H9 (cell line): Measurements from ENCODE around the gene ODF4. TPM values are rescaled to one million over a fixed set of nuclear protein-coding genes. Genes with fewer than 3 reads are reported as not detected.

Experiments used
- DNase-seq: peaks from one replicate; pipeline ENCODE4 v3.0.0-alpha.2; 2017
- H2AFZ ChIP-seq: one replicate; pipeline ENCODE4 v1.6.1; 2013; ENCODE audit warnings: mild to moderate bottlenecking, low read length, control low read depth, moderate library complexity
- H2AK5ac ChIP-seq: 2 replicates; pipeline ENCODE4 v1.6.1; 2013; ENCODE audit warnings: low read length, control low read depth, mixed read lengths; ENCODE audit not compliant: insufficient read length
- H2BK120ac ChIP-seq: one replicate; pipeline ENCODE4 v1.6.1; 2013; ENCODE audit warnings: low read depth, mild to moderate bottlenecking, low read length, control low read depth, inconsistent platforms; ENCODE audit not compliant: poor library complexity, severe bottlenecking
- H2BK12ac ChIP-seq: 2 replicates; pipeline ENCODE4 v1.6.1; 2013; ENCODE audit warnings: low read length, control low read depth, mixed read lengths, low read depth; ENCODE audit not compliant: insufficient read length
- H2BK15ac ChIP-seq: 2 replicates; pipeline ENCODE4 v1.6.1; 2013; ENCODE audit warnings: low read depth, low read length, control low read depth
- H2BK20ac ChIP-seq: one replicate; pipeline ENCODE4 v1.6.1; 2013; ENCODE audit warnings: low read depth, mild to moderate bottlenecking, low read length, control low read depth, inconsistent platforms; ENCODE audit not compliant: poor library complexity, severe bottlenecking
- H2BK5ac ChIP-seq: 2 replicates; pipeline ENCODE4 v1.6.1; 2013; ENCODE audit warnings: low read length, control low read depth, mixed read lengths; ENCODE audit not compliant: insufficient read length
- H3K14ac ChIP-seq: 2 replicates; pipeline ENCODE4 v1.6.1; 2013; ENCODE audit warnings: low read length, control low read depth; ENCODE audit not compliant: insufficient read depth
- H3K18ac ChIP-seq: 2 replicates; pipeline ENCODE4 v1.6.1; 2013; ENCODE audit warnings: low read depth, mild to moderate bottlenecking, mixed read lengths, low read length, control low read depth; ENCODE audit not compliant: insufficient read length
- H3K23ac ChIP-seq: 2 replicates; pipeline ENCODE4 v1.6.1; 2013; ENCODE audit warnings: low read length, control low read depth, mixed read lengths, low read depth; ENCODE audit not compliant: insufficient read length
- H3K23me2 ChIP-seq: 2 replicates; pipeline ENCODE4 v1.6.1; 2013; ENCODE audit warnings: low read depth, mild to moderate bottlenecking, mixed read lengths, low read length, control low read depth; ENCODE audit not compliant: insufficient read length, poor library complexity, severe bottlenecking
- H3K27ac ChIP-seq: 2 replicates; pipeline ENCODE4 v1.5.1; 2013; ENCODE audit warnings: low read length, control low read depth, mixed read lengths, low read depth; ENCODE audit not compliant: insufficient read length
- H3K27me3 ChIP-seq: 2 replicates; pipeline ENCODE4 v1.6.1; 2013; ENCODE audit warnings: low read length, control low read depth, inconsistent platforms; ENCODE audit not compliant: insufficient read depth
- H3K4ac ChIP-seq: 2 replicates; pipeline ENCODE4 v1.6.1; 2013; ENCODE audit warnings: low read depth, mild to moderate bottlenecking, control low read depth, inconsistent platforms, low read length, moderate library complexity
- H3K4me1 ChIP-seq: 2 replicates; pipeline ENCODE4 v1.6.1; 2013; ENCODE audit warnings: low read length, control low read depth, inconsistent platforms; ENCODE audit not compliant: insufficient read depth
- H3K4me2 ChIP-seq: 2 replicates; pipeline ENCODE4 v1.6.1; 2013; ENCODE audit warnings: low read length, control low read depth, mixed read lengths; ENCODE audit not compliant: insufficient read length, insufficient read depth
- H3K56ac ChIP-seq: 2 replicates; pipeline ENCODE4 v1.6.1; 2013; ENCODE audit warnings: low read depth, mild to moderate bottlenecking, mixed read lengths, low read length, control low read depth; ENCODE audit not compliant: insufficient read length
- H3K79me1 ChIP-seq: 2 replicates; pipeline ENCODE4 v1.6.1; 2013; ENCODE audit warnings: low read depth, mild to moderate bottlenecking, moderate library complexity, low read length, control low read depth, inconsistent platforms; ENCODE audit not compliant: insufficient read depth, poor library complexity, severe bottlenecking
- H3K79me2 ChIP-seq: 2 replicates; pipeline ENCODE4 v1.6.1; 2013; ENCODE audit warnings: low read length, control low read depth, inconsistent platforms; ENCODE audit not compliant: insufficient read depth
- H3K9ac ChIP-seq: 2 replicates; pipeline ENCODE4 v1.6.1; 2013; ENCODE audit warnings: low read length, control low read depth, mixed read lengths; ENCODE audit not compliant: insufficient read length; ENCODE audit errors: extremely low read depth
- H3K9me3 ChIP-seq: one replicate; pipeline ENCODE4 v1.6.1; 2013; ENCODE audit warnings: low read depth, low read length, inconsistent platforms; ENCODE audit not compliant: control insufficient read depth
- H3T11ph ChIP-seq: one replicate; pipeline ENCODE4 v1.6.1; 2013; ENCODE audit warnings: mild to moderate bottlenecking, low read length, control low read depth, inconsistent platforms
- H4K20me1 ChIP-seq: one replicate; pipeline ENCODE4 v1.6.1; 2013; ENCODE audit not compliant: control insufficient read depth, insufficient read length, insufficient read depth
- H4K5ac ChIP-seq: 2 replicates; pipeline ENCODE4 v1.6.1; 2013; ENCODE audit warnings: low read depth, mild to moderate bottlenecking, mixed read lengths, low read length, control low read depth; ENCODE audit not compliant: insufficient read length
- H4K8ac ChIP-seq: replicated peaks from 2 replicates; pipeline ENCODE4 v1.6.1; 2013; ENCODE audit warnings: low read length, control low read depth, mixed read lengths, low read depth; ENCODE audit not compliant: insufficient read length
- H4K91ac ChIP-seq: 2 replicates; pipeline ENCODE4 v1.6.1; 2013; ENCODE audit warnings: low read depth, mild to moderate bottlenecking, moderate library complexity, mixed read lengths, low read length, control low read depth; ENCODE audit not compliant: insufficient read length
- H3K27ac Mint-ChIP-seq, 3 experiments: 2 replicates in 2 of 3; 3 replicates in 1 of 3; pipeline ENCODE4 v1.8.0; 2020 to 2021; ENCODE audit warnings: mixed read lengths in 3 of 3, mild to moderate bottlenecking in 1 of 3, moderate library complexity in 1 of 3
- H3K27me3 Mint-ChIP-seq: 2 replicates; pipeline ENCODE4 v1.8.0; 2021; ENCODE audit warnings: low read depth, mild to moderate bottlenecking, moderate library complexity, mixed read lengths
- H3K36me3 Mint-ChIP-seq, 3 experiments: 2 replicates in 2 of 3; 3 replicates in 1 of 3; pipeline ENCODE4 v1.8.0; 2020 to 2021; ENCODE audit warnings: low read depth in 3 of 3, mixed read lengths in 3 of 3; ENCODE audit not compliant: insufficient read depth in 1 of 3
- H3K4me1 Mint-ChIP-seq, 2 experiments: 2 replicates each; pipeline ENCODE4 v1.8.0; 2020; ENCODE audit warnings: mixed read lengths in 2 of 2
- H3K4me3 Mint-ChIP-seq, 2 experiments: 2 replicates in 1 of 2; 3 replicates in 1 of 2; pipeline ENCODE4 v1.8.0; 2020 to 2021; ENCODE audit warnings: mild to moderate bottlenecking in 2 of 2, mixed read lengths in 2 of 2, moderate library complexity in 1 of 2
- H3K9me3 Mint-ChIP-seq, 2 experiments: 2 replicates in 1 of 2; 3 replicates in 1 of 2; pipeline ENCODE4 v1.8.0; 2020; ENCODE audit warnings: mild to moderate bottlenecking in 2 of 2, mixed read lengths in 2 of 2, moderate library complexity in 1 of 2
- CTCF ChIP-seq: fragments of 200-600 bp; sonication (generic); conservative IDR thresholded peaks from 3 replicates; pipeline ENCODE4 v1.8.0; 2021; ENCODE audit warnings: antibody characterized with exemption, mild to moderate bottlenecking
- WGBS: extraction: QIAGEN DNeasy Blood & Tissue Kit; methylation state at CpG from one replicate; pipeline ENCODE4 v1.1.7; 2013; ENCODE audit warnings: missing lambda C conversion rate, low lambda C conversion rate, mixed read lengths; ENCODE audit not compliant: insufficient read length; ENCODE audit errors: extremely low coverage; 5-methylcytosine and 5-hydroxymethylcytosine counted together
- total RNA-seq: library from RNA; stranded (reverse); gene quantifications from 2 replicates; pipeline ENCODE4 v1.2.1, GENCODE V29; 2021

Gene ODF4
- total RNA-seq, 1 experiment from 2014 or later = not detected

GRCh38 chr17:8387914-8388651 is 48.4 kb downstream of the ODF4 start:
- Histone ChIP-seq H4K8ac (no peak overlapping the region), H4K20me1 (no peaks in the 10 kb centered on the region), H3K79me1 (no peaks in the 10 kb centered on the region), H3K4me1 (no peaks in the 10 kb centered on the region), H2BK20ac (no peak overlapping the region), H2BK12ac (no peak overlapping the region), H3K9ac (no peak overlapping the region), H3T11ph (no peak overlapping the region), H2BK15ac (no peak overlapping the region), H3K79me2 (no peaks in the 10 kb centered on the region), H2BK120ac (no peak overlapping the region), H2BK5ac (no peak overlapping the region), H3K4me2 (no peak overlapping the region), H3K14ac (no peak overlapping the region), H4K91ac (no peak overlapping the region), H2AFZ (no peak overlapping the region), H4K5ac (no peak overlapping the region), H3K23me2 (no peaks in the 10 kb centered on the region), H3K23ac (no peak overlapping the region), H3K56ac (no peak overlapping the region), H3K9me3 (no peaks in the 10 kb centered on the region), H3K18ac (no peak overlapping the region), H3K27me3 (no peaks in the 10 kb centered on the region), H3K4ac (no peak overlapping the region), H2AK5ac (no peak overlapping the region), H3K27ac (no peak overlapping the region)
- H3K4me3 Mint-ChIP-seq = no peak overlapping the region; a peak in 2 of 5 replicates
- no peak for DNase-seq
- H3K4me1 Mint-ChIP-seq = peaks cover 15 to 24% of the 10 kb centered on the region in 2 experiments
- TF ChIP-seq CTCF = no peak
- WGBS = no CpG with 5 or more reads among the region's 7 CpGs
- no peaks in the 10 kb centered on the region; a peak in 4 of 7 replicates for H3K36me3 Mint-ChIP-seq
- no peaks in the 10 kb centered on the region; a peak in 1 of 5 replicates for H3K9me3 Mint-ChIP-seq
- H3K27me3 Mint-ChIP-seq = peaks cover 2% of the 10 kb centered on the region; the same call in 1 of the 2 replicates
- no peak overlapping the region for H3K27ac Mint-ChIP-seq
